HG03108 (cell line): ENCODE data around the gene DKK2.

ENCODE experiments used
- ATAC-seq: cut with Tn5 transposase; IDR thresholded peaks from one replicate; pipeline ENCODE4 v1.9.1; 2021; ENCODE audit warnings: moderate library complexity; ENCODE audit not compliant: unreplicated experiment

Gene DKK2

DNA sequence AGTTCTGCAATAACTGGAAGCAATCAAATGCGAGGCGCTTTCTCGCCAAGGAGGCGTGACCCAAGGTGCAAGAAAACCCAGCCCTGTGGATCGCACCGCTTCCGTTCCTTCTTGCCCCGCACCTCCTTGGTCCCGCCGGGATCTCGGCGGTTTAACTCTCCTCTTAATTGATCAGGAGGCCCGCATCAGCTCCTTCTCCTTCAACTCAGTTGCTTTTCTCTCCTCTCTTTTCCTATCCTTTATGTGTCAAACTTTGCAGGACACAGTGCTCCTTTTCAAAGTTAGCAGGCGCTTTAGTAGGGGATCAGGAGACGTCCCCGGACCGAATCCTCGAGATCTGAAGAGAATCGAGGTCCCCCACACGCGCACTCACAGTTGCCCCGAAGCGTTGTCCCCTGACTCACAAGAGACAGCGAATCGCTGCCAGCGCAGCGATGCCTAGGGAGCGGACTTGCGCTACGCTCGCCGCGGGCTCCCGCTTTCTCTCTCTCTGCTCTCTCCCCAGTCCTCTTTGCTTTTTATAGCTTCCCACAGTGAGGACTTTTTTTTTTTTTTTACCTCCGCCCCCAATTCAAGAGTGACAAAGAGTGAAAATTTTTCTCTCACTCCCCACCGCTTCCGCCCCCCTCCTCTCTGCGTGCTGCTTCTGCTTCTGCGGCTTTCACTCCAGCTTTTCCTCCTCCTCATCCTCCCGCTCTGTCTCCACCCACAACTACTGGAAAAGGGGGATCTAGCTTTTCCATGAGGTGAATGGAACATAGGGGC lies at the start of gene DKK2:
DKK2 (minus strand) TSS at position 495 of the 765 bp plus-strand sequence. CDS start 722 bp downstream, outside the sequence.
- no peak for ATAC-seq

DNA sequence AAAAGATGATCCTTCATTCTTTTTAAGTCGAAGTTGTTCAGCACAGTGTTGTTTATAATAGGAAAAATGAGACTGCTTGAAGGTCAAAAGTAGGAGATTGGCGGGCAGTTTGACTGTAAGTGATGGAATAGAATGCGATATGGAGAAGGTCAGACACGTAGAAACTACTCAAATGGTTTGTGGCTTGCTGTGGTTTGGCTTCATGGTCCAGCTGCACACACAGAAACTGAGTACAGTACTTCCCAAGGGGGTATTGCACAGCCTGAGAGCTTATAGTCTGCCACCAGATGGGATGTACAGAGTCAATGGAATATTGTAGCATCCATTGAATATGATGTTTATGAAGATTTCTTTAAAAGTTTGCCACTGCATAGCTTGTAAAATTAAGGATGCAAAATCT lies 41.1 kb upstream of the DKK2 start:
- no peak for ATAC-seq

GRCh38 chr4:107072836-107073736 lies 37.0 kb upstream of the DKK2 start:
- no peak for ATAC-seq

DNA sequence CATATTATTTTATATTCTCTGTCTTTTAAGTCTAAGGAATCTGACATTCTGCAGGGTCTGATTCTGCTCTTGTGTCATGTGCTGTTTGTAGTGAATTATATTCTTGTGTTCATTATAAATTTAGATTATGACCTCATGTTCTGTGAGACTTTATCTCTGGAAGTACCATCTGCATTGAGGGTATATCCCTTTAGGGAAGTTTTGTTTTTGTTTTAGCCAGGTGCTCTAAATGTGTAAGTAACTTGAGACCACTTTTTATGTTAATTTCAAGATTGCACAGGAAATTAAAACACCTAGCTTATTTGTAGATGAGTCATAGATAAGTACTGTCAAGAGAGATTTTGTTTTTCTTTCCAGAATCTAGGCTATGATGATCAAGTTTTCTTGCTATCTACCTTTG lies 35.0 kb upstream of the DKK2 start:
- ATAC-seq, result no peak

DNA sequence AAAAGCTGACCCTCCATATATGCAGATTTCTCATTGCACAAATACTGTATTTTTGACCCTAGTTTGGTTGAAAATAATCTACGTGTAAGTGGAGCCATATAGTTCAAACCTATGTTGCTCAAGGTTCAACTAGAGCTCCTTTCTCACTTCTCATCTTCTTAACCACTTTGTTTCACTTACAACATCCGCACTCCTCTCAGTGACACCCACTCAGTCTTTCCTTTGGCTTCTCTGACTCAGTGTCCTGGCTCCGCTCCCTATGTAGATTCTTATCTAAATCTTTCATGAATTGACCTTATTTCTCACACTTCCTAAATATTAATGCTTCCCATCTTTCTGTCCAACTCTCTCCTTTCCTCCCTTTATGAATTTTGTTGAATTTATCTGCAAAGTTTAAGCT lies 32.9 kb upstream of the DKK2 start:
- ATAC-seq, result no peak

- no peak for ATAC-seq
Measured at GRCh38 chr4:107068116-107068515, 32.0 kb upstream of the DKK2 start.

DNA sequence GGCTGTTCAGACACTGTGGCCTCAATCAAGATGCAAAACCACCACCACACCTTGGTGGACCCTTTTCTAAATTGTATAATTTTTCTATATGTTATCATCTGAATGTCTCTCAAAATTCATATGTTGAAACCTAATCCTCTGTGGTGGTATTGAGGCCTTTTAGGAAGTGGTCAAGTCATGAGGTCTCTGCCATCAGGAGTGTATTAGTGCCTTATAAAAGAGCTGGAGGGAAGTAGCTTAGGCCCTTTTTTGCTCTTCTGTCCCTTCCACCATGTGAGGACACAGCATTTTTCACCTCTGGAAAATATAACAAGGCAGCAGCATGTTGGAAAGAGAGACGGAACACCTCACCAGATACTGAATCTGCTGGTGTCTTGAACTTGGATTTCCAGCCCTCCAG lies 30.5 kb upstream of the DKK2 start:
- no peak for ATAC-seq

DNA sequence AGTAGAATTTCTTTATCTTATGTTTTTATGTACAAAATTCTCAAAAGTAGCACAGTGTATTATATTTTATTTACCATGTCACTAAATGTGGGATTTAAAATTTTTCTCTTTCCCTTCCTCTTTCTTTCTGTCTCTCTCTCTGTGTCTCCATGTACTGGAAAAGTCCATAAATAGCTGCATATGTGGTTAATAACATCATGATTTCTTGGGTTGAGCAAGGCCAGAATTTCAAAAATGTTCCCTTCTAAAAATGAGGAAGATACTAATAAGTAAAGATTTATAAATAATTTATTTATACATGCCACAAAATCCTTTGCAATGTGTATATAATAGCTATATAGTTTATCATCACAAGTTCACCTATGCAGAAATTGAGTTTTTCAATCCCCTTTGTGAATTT lies 29.1 kb upstream of the DKK2 start:
- no peak for ATAC-seq

GRCh38 chr4:107060388-107060787 lies 24.3 kb upstream of the DKK2 start:
- ATAC-seq, result no peak

- ATAC-seq, result no peak
Measured at GRCh38 chr4:107058828-107059227, 22.7 kb upstream of the DKK2 start.

- ATAC-seq, result no peak
Measured at GRCh38 chr4:107050525-107051135, 14.5 kb upstream of the DKK2 start.

GRCh38 chr4:107046261-107046660 lies 10.1 kb upstream of the DKK2 start:
- no peak for ATAC-seq

DNA sequence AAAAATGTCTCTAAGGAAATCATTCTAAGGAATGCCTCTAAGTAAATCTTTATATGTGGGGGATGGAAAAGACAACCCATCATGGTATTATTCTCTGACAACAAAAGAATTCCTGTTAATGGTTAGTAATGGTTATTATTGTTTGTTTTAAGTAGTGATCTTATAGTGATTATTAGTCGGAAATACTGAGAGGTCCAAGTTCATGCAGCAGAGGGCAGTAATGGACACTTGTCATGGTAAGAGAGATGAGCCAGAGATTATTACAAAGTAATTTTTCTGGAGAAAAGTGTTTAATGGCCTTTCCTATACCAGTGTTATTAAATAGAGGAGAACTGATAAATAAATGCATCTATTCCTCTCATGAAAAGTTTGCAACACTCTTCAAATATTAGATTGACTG lies 8.1 kb upstream of the DKK2 start:
- no peak for ATAC-seq

GRCh38 chr4:107037199-107037584 lies 1.1 kb upstream of the DKK2 start:
- no peak for ATAC-seq

- ATAC-seq, result no peak
Measured at GRCh38 chr4:107036584-107037198, 578 bp upstream of the DKK2 start.

DNA sequence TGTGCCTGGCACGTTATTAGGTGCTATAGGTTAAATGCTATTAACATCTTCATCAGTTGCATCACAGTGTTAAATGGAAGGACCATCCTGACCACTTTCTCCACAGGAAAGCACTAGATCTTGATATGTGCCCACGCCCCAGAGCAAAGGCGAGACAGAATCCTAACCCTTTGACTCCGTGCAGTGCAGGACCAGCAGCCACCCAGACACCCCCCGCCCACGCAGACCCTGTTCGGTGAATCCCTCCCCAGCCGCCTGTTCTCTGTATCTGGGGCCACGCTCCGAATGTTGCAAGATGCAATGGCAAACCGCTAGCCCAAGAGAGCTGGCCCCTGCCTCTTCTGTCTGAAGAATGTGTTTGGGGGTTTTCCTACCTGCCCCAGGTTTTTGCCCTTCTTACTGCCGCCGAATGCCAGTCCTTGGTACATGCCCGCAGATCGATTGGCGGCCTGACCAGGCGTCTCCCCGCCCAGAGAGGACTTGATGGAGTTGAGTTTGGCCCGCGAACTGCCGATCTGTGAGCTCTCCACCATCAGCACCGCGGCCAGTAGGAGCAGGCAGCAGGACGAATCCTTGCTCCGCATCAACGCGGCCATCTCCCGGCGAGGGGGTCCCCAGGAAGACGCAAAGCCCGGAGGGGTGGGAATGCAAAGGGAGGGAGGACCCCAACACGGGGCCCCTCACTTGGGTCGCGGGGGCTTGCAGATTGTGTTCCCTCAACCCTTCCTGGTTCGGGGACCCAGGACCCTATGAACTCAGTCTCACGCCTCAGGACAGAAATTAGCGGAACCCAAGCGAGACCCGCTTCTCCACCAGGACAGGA lies 906 bp downstream of the DKK2 start:
- no peak for ATAC-seq

DNA sequence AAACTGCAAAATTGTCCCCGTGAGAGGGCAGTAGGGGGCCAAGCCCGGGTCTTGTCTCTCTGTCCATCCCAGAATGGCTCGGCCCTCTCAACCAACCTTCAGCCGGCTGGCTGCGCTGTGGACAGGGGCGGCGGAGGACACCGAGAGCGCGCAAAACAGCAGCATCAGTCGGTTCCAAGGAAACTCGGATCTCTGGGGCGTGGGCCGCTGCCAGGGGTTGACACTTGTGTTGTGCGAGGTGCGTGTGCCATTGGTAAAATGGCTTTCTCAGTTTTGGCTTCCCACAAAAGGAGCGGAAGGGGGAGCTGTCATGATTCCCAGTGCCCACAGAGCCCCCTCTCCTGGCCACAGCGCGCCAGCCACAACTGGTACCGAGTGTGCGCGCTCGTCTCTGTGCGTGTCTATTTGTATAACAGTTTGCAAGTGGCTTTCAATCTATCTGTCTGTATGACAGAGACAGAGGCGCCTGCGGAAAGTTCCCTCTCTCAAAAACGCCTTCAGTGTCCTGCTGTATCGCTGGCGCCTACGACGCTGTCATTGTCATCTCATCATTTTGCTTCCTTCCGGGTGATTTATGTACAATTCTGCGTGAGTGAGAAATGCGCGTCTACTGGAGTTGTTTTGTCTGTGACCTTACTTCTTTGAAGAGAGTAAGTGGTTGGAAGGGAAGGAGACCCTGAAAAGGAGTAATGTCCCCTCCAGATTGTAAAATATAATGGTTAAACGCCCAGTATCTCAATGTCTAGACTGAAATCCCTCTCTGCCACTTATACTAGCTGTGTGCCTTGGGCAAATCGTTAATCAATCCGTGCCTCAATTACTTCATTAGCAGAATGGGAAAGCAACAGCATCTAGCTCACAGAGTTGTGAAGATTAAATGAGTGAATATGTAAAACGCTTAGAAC lies 1.8 kb downstream of the DKK2 start:
- no peak for ATAC-seq

DNA sequence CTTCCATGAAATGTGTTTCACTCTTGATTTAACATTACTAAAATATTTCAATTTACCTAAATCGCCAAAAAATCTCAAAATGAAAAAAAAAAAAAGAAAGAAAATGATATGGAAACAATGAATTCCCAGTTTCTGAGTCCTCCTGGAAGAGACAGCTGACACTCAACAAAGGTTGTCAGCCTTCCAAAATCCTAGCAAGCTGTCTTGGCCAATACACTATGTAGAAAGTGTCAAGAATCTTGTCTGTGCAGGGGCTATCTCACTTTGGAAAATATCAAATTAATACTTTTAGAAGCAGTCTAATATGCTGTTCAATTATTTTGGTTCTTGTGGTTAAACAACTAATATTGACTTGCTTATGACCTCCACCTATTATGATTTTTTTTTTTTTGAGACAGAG lies 8.7 kb downstream of the DKK2 start:
- no peak for ATAC-seq

GRCh38 chr4:107018344-107018735 lies 17.8 kb downstream of the DKK2 start:
- no peak for ATAC-seq
